ENCODE results near the gene CARS1.

CARS1 gene

DNA sequence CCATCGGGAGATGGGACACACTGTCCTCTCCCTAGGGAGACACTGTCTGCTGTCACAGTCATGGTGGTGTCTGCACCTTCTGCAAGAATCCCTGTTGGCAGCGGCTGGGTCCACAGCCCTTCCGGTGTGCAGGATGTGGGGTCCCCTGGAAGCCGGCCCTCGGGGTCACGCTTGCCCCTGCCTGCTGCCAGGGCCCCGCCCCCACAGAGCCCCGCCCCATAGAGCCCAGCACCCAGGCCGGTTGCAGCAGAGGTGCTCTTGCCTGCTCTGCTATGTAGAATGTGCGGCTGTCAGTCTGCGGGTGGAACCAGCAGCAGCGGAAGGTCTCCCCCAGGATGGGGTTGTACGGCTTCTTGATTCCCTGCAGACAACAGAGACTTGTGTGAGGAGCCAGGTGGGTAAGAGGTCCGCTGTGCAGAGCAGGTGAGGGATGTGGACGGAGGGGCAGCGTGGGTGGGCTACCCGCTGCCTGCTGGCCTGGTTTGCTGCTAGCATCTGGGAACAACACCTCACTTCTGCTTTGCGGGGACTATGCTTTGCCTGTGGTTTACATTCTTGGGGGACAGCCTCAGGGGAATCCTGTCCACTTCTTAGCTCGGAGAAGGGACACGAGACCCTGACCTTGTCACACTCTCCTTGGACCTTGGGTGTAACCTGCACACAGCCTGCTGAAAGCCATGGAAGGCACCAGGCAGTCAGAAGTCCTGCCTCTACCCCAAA, 44.9 kb upstream of the CARS1 start:
- H3K4me3 ChIP-seq (ENCODE audit: low read length), result no peak overlapping the region
- no peak for DNase-seq (ENCODE audit: low read depth)
- TF ChIP-seq, protein P1, sequence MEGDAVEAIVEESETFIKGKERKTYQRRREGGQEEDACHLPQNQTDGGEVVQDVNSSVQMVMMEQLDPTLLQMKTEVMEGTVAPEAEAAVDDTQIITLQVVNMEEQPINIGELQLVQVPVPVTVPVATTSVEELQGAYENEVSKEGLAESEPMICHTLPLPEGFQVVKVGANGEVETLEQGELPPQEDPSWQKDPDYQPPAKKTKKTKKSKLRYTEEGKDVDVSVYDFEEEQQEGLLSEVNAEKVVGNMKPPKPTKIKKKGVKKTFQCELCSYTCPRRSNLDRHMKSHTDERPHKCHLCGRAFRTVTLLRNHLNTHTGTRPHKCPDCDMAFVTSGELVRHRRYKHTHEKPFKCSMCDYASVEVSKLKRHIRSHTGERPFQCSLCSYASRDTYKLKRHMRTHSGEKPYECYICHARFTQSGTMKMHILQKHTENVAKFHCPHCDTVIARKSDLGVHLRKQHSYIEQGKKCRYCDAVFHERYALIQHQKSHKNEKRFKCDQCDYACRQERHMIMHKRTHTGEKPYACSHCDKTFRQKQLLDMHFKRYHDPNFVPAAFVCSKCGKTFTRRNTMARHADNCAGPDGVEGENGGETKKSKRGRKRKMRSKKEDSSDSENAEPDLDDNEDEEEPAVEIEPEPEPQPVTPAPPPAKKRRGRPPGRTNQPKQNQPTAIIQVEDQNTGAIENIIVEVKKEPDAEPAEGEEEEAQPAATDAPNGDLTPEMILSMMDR (conservative IDR thresholded peaks at IDR 0.05; ENCODE audit: low read depth, low read length), result no peak

DNA sequence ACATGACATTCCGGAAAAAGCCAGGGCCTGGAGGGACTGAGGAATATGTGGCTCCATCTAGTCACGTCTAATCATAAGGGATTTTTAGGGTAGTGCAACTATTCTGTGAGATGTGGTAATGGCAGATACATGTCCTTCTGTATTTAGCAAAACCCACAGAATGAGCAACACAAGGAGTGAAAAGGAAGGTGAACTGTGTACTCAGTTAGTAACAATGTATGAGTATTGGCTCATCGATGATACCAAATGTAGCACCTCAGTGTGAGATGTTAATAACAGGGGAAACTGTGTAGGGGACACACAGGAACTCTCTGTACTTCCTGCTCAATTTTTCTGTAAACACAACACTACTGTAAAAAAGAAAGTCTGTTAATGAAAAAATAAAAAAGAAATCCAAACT, 42.0 kb upstream of the CARS1 start:
- H3K4me3 ChIP-seq (ENCODE audit: low read length), result no peak overlapping the region
- DNase-seq (ENCODE audit: low read depth), result no peak
- TF ChIP-seq, protein P1 (conservative IDR thresholded peaks at IDR 0.05; ENCODE audit: low read depth, low read length), result no peak

DNA sequence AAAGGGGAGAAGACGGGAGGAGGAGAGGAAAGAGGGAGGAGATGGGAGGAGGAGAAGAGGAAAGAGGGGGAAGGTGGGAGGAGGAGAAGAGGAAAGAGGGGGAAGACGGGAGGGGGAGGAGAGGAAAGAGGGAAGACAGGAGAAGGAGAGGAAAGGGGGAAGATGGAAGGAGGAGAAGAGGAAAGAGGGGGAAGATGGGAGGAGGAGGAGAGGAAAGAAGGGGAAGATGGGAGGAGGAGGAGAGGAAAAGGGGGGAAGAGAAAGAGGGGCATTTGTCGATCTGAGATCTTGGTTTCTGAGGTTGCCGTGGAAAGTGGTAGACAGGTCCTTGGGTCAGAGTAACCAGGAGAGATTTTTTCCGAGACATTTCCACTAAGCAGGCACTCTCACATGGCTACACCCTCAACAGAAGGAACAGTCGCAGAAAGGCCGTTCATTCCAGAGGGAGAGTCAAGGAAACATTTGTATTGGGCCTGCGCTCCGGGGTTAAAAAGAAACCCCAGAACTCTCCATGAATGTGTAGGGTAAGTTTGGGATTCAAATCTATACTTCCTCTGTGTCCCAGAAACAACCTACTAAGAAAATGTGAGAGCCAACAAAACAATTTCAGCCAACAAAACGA, 39.8 kb upstream of the CARS1 start:
- TF ChIP-seq, protein P1 (conservative IDR thresholded peaks at IDR 0.05; ENCODE audit: low read depth, low read length), result no peak
- DNase-seq (ENCODE audit: low read depth), result no peak
- H3K4me3 ChIP-seq (ENCODE audit: low read length), result no peak overlapping the region

DNA sequence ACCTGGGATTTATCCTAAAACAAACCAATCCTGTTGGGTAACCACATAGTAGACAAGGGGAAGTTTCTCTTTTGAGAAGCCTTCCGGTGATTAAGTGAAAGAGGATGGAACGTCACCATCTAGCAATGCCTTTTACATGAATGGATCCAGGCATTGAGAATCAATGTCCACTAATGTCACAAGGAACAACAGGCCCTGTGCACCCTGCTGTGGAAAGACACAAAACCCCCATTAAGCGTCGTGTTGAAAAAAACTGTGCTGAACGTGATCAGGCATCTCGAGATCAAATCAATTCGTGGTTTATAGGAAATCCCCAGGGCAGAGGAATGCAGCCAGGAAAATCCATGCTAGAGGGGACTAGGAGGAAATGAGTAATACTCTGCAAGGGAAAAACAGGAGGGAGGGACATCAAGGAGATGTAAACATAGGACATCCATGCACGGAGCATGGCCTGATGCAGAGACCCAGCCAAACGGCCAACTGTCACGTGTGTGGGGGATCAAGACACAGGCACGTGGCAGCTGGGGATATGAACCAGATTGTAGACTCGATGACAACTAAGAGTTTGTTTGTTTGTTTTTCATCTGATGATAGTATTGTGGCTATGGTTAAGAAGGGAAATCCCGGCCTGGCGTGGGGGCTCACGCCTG, 38.6 kb upstream of the CARS1 start:
- peak; percentile 18 for DNase-seq (ENCODE audit: low read depth)
- TF ChIP-seq, protein P1 (conservative IDR thresholded peaks at IDR 0.05; ENCODE audit: low read depth, low read length), result no peak
- no peak overlapping the region for H3K4me3 ChIP-seq (ENCODE audit: low read length)

DNA sequence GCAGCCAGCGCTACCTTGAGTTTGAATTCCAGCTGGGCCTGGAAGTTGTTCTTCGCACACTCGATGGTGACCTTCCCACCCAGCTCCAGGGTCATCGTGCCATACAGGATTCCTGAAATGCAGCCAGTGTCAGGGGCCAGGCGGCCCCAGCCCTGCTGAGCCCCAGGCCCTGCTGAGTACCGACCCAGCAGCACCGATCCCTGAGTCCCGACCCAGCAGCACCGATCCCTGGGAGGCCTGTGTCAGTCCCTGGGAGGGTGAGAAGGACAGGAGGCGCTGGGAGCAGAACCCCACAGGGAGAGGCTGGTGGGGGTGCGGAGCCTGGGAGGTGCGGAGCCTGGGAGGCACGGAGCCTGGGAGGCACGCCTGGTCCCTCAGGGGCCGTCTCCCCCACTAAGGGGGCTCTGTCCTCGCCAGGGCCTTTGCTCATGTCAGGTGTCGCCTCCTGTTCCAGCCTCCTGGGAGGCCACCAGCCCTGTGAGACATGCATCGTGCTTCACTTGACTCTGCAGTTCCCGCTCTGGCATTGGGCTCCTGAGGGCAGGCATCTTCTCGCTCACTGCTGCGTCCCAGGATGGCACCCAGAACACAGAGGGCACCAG, 37.1 kb upstream of the CARS1 start:
- TF ChIP-seq, protein P1 (conservative IDR thresholded peaks at IDR 0.05; ENCODE audit: low read depth, low read length), result no peak
- DNase-seq (ENCODE audit: low read depth), result no peak
- H3K4me3 ChIP-seq (ENCODE audit: low read length), result no peak overlapping the region

DNA sequence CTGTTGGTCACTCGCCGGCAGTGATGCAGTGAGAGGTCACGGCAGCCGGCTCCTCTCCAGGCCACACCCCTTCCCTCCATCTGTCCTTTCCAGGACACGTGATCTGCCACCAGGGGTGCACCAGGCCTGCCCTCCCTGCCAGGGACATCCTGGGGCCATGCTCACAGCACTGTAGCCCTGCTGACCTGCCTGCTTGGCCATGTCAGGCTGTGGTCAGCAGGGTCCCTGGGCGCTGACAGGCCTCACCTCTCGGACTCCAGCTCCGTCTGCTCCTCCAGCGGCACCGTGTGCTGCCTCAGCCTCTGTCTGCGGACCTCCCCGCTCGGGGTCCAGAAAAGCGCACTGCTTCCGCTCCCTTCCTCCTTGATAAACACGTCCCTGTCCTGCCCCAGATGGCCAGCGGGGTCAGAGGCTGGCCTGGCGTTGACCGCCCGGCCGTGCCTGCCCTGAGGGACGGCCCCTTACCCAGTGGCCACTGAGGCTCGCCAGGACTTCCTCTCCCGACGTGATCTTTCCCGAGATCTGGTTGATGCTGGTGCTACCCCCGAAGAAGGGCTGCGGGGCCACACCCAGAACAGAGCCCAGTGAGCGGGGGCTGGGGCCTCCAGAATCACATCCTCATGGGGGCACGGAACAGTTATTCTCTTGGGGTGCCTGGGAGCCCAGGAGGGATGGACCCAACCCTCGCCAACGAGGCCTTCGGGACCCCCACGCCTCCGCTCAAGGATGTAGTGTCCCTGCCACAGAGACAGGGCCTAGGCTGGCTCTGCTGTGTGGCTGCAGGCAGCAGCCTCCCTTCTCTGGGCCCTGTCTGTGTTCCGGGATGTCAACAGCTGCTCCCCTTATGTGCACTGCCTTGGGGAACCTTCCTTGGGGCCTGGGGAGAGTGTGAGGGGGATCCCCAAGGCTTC, 36.3 kb upstream of the CARS1 start:
- DNase-seq (ENCODE audit: low read depth), result no peak
- H3K4me3 ChIP-seq (ENCODE audit: low read length), result no peak overlapping the region
- TF ChIP-seq, protein P1 (conservative IDR thresholded peaks at IDR 0.05; ENCODE audit: low read depth, low read length), result no peak

Data from retinal pigment epithelial cell (primary cell).